Measurements from ENCODE around the gene SDR39U1. TPM values are rescaled to one million over a fixed set of nuclear protein-coding genes. Genes with fewer than 3 reads are reported as not detected.
A peak's percentile ranks its signal among the peaks of the same experiment; 100 is the strongest.

Gene SDR39U1
- polyA plus RNA-seq, 4 donors: 37.9 to 82.1 (median 52.3) TPM

GRCh38 chr14:24430143-24430681 is 12.4 kb downstream of the SDR39U1 start:
- peak in 2 of 4 donors; percentile 52 to 62 for DNase-seq (ENCODE audit: low read depth in 4 of 4, low spot score in 3 of 4)

- DNase-seq (ENCODE audit: low read depth in 4 of 4, low spot score in 3 of 4): peak; percentile 70 to 86 (median 80)
Observed at GRCh38 chr14:24429395-24430142, 13.0 kb downstream of the SDR39U1 start, which contains the start of the genes CBLN3 and KHNYN. Gene CBLN3 (minus strand): TSS chr14:24429668. CDS start chr14:24429054, 614 bp downstream. Gene KHNYN (plus strand): TSS chr14:24429954. CDS start chr14:24430731, 777 bp downstream.

GRCh38 chr14:24428628-24429394 is 13.8 kb downstream of the SDR39U1 start:
- no peak for DNase-seq (ENCODE audit: low read depth in 4 of 4, low spot score in 3 of 4)

- DNase-seq (ENCODE audit: low read depth in 4 of 4, low spot score in 3 of 4): no peak
Observed at GRCh38 chr14:24427537-24428508, 14.8 kb downstream of the SDR39U1 start.

GRCh38 chr14:24426912-24427536 is 15.6 kb downstream of the SDR39U1 start:
- DNase-seq (ENCODE audit: low read depth in 4 of 4, low spot score in 3 of 4): no peak

GRCh38 chr14:24426150-24426911 is 16.2 kb downstream of the SDR39U1 start:
- no peak for DNase-seq (ENCODE audit: low read depth in 4 of 4, low spot score in 3 of 4)

- no peak for DNase-seq (ENCODE audit: low read depth in 4 of 4, low spot score in 3 of 4)
Observed at GRCh38 chr14:24425704-24426103, 16.9 kb downstream of the SDR39U1 start.

GRCh38 chr14:24422694-24423601 is 19.6 kb downstream of the SDR39U1 start:
- no peak for DNase-seq (ENCODE audit: low read depth in 4 of 4, low spot score in 3 of 4)

GRCh38 chr14:24422261-24422660 is 20.3 kb downstream of the SDR39U1 start:
- no peak for DNase-seq (ENCODE audit: low read depth in 4 of 4, low spot score in 3 of 4)

GRCh38 chr14:24418492-24418873 is 24.1 kb downstream of the SDR39U1 start:
- no peak for DNase-seq (ENCODE audit: low read depth in 4 of 4, low spot score in 3 of 4)

GRCh38 chr14:24417832-24418491 is 24.6 kb downstream of the SDR39U1 start:
- DNase-seq (ENCODE audit: low read depth in 4 of 4, low spot score in 3 of 4): no peak

- DNase-seq (ENCODE audit: low read depth in 4 of 4, low spot score in 3 of 4): no peak
Observed at GRCh38 chr14:24416932-24417619, 25.5 kb downstream of the SDR39U1 start.

- DNase-seq (ENCODE audit: low read depth in 4 of 4, low spot score in 3 of 4): no peak
Observed at GRCh38 chr14:24416254-24416931, 26.2 kb downstream of the SDR39U1 start.

- DNase-seq (ENCODE audit: low read depth in 4 of 4, low spot score in 3 of 4): no peak
Observed at GRCh38 chr14:24415421-24416253, 26.9 kb downstream of the SDR39U1 start.

GRCh38 chr14:24414732-24415420 is 27.7 kb downstream of the SDR39U1 start:
- no peak for DNase-seq (ENCODE audit: low read depth in 4 of 4, low spot score in 3 of 4)
